A549 (cell line): Measurements from ENCODE around the gene TOB1. TPM values are rescaled to one million over a fixed set of nuclear protein-coding genes. Genes with fewer than 3 reads are reported as not detected.

Experiments used
- ATAC-seq, 2 experiments: fragments of 200-7000 bp in 1 of 2; fragments of >200 bp in 1 of 2; cut with Nextera tagmentation in 1 of 2; cut with Tn5 transposase in 1 of 2; 3 replicates each; pipeline versions ENCODE4 v1.8.0 to v1.9.1; 2018 to 2020; ENCODE audit warnings: mild to moderate bottlenecking in 1 of 2, moderate library complexity in 1 of 2
- CTCF ChIA-PET: fragments of 300-600 bp; sonication (Branson Sonifier 250); formaldehyde crosslinking; extraction: SDS; loops from one replicate; lab custom pipeline; 2021; ENCODE audit warnings: antibody characterized with exemption, inconsistent platforms; lab: Yijun Ruan, JAX
- POLR2A ChIA-PET: fragments of 350-600 bp; formaldehyde crosslinking; extraction: SDS; loops from one replicate; lab custom pipeline; 2021; ENCODE audit warnings: antibody characterized with exemption, inconsistent platforms; lab: Yijun Ruan, JAX
- DNase-seq, 2 experiments: peaks; one replicate each; pipeline versions ENCODE4 v3.0.0 to v3.0.0-alpha.2; 2011 to 2016; ENCODE audit warnings: low read depth in 1 of 2, low spot score in 1 of 2
- FAIRE-seq: peaks from 2 replicates; lab custom pipeline; 2011; peaks lifted over from hg19 to GRCh38; lab: Jason Lieb, UNC
- H3K27ac ChIP-seq, 2 experiments: fragments of >200 bp; sonication (Bioruptor Twin); formaldehyde crosslinking; 3 replicates each; pipeline ENCODE4 v1.5.1; 2016 to 2017
- H3K4me1 ChIP-seq: fragments of >200 bp; sonication (Bioruptor Twin); formaldehyde crosslinking; 3 replicates; pipeline ENCODE4 v1.6.1; 2016
- H3K4me2 ChIP-seq: fragments of >200 bp; sonication (Bioruptor Twin); formaldehyde crosslinking; 3 replicates; pipeline ENCODE4 v1.6.1; 2016
- H3K4me3 ChIP-seq: fragments of >200 bp; sonication (Bioruptor Twin); formaldehyde crosslinking; 3 replicates; pipeline ENCODE4 v1.5.1; 2016
- H3K9me3 ChIP-seq: fragments of >200 bp; sonication (Bioruptor Twin); formaldehyde crosslinking; 3 replicates; pipeline ENCODE4 v1.6.1; 2016
- ATOH8 ChIP-seq: fragments of 250-450 bp; sonication (Bioruptor Pico); IDR thresholded peaks from 2 replicates; pipeline ENCODE4 v1.5.0; 2020; ENCODE audit warnings: low read depth, mild to moderate bottlenecking, moderate library complexity
- BCL3 ChIP-seq: fragments of >200 bp; sonication (Bioruptor Twin); formaldehyde crosslinking; IDR thresholded peaks from 3 replicates; pipeline ENCODE4 v1.6.1; 2016
- BHLHE40 ChIP-seq: IDR thresholded peaks from 2 replicates; pipeline ENCODE4 v1.6.1; 2012; ENCODE audit warnings: low read depth, low read length, inconsistent platforms
- CBX2 ChIP-seq: fragments of 200-600 bp; sonication (generic); IDR thresholded peaks from 2 replicates; pipeline ENCODE4 v1.6.1; 2016; ENCODE audit warnings: low read depth, mild to moderate bottlenecking, borderline replicate concordance
- CTCF ChIP-seq: fragments of >200 bp; sonication (Bioruptor Twin); formaldehyde crosslinking; IDR thresholded peaks from 3 replicates; pipeline ENCODE4 v1.5.1; 2016
- E2F6 ChIP-seq: IDR thresholded peaks from 2 replicates; pipeline ENCODE4 v1.6.1; 2012; ENCODE audit warnings: low read depth, borderline replicate concordance
- EHMT2 ChIP-seq: fragments of 200-600 bp; sonication (generic); IDR thresholded peaks from 2 replicates; pipeline ENCODE4 v1.6.1; 2016; ENCODE audit warnings: antibody characterized with exemption, low read depth, mild to moderate bottlenecking, moderate library complexity
- FOXS1 ChIP-seq: fragments of 250-450 bp; sonication (Bioruptor Pico); IDR thresholded peaks from 2 replicates; pipeline ENCODE4 v1.5.0; 2020; ENCODE audit warnings: mild to moderate bottlenecking, moderate library complexity
- HES2 ChIP-seq: fragments of >200 bp; sonication (Bioruptor Twin); formaldehyde crosslinking; IDR thresholded peaks from 2 replicates; pipeline ENCODE4 v1.6.1; 2016
- HEYL ChIP-seq: fragments of 250-450 bp; sonication (Bioruptor Pico); IDR thresholded peaks from 2 replicates; pipeline ENCODE4 v1.8.0; 2021; ENCODE audit warnings: mild to moderate bottlenecking, moderate library complexity
- KDM5A ChIP-seq: fragments of 200-600 bp; sonication (generic); IDR thresholded peaks from 2 replicates; pipeline ENCODE4 v1.6.1; 2016; ENCODE audit warnings: antibody characterized with exemption, mild to moderate bottlenecking
- MAFK ChIP-seq: fragments of 450-650 bp; IDR thresholded peaks from 2 replicates; pipeline ENCODE4 v1.6.1; 2014; ENCODE audit not compliant: partially characterized antibody
- NPAS2 ChIP-seq: fragments of 250-450 bp; sonication (Bioruptor Pico); IDR thresholded peaks from 2 replicates; pipeline ENCODE4 v1.8.0; 2022; ENCODE audit warnings: mild to moderate bottlenecking, moderate library complexity, borderline replicate concordance
- PBX3 ChIP-seq: IDR thresholded peaks from 2 replicates; pipeline ENCODE4 v1.6.1; 2012
- POLR2A ChIP-seq: IDR thresholded peaks from 2 replicates; pipeline ENCODE4 v1.6.1; 2012; ENCODE audit warnings: mild to moderate bottlenecking, low read length
- RARB ChIP-seq: fragments of 250-450 bp; sonication (Bioruptor Pico); IDR thresholded peaks from 2 replicates; pipeline ENCODE4 v1.8.0; 2021; ENCODE audit warnings: mild to moderate bottlenecking, moderate library complexity
- RFX5 ChIP-seq: fragments of 450-650 bp; IDR thresholded peaks from 2 replicates; pipeline ENCODE4 v1.7.1; 2014; ENCODE audit warnings: antibody characterized with exemption, mild to moderate bottlenecking, moderate library complexity
- RNF2 ChIP-seq: fragments of 200-600 bp; sonication (generic); IDR thresholded peaks from 2 replicates; pipeline ENCODE4 v1.6.1; 2016; ENCODE audit warnings: low read depth, mild to moderate bottlenecking, antibody characterized with exemption, moderate library complexity, borderline replicate concordance
- SREBF2 ChIP-seq: fragments of 450-650 bp; IDR thresholded peaks from 2 replicates; pipeline ENCODE4 v1.6.1; 2014; ENCODE audit warnings: mild to moderate bottlenecking, moderate library complexity
- ZC3H11A ChIP-seq: fragments of 450-650 bp; IDR thresholded peaks from 2 replicates; pipeline ENCODE4 v1.6.1; 2014; ENCODE audit warnings: antibody characterized with exemption, mild to moderate bottlenecking
- WGBS: methylation state at CpG from one replicate; pipeline ENCODE4 v1.1.6; 2017; ENCODE audit errors: missing lambda C conversion rate; 5-methylcytosine and 5-hydroxymethylcytosine counted together
- polyA plus RNA-seq, 4 experiments: library from polyadenylated mRNA; depleted of rRNA in 3 of 4; stranded (reverse); fragments of >200 nt; fragmentation: RNase III in 1 of 4; extraction: RNeasy Plus Mini Kit Qiagen cat#74134 plus additional on column Dnase treatment in 1 of 4; gene quantifications; 2 replicates in 3 of 4; 3 replicates in 1 of 4; pipeline ENCODE4 v1.2.3, GENCODE V29; 2011 to 2017

TOB1 gene
- polyA plus RNA-seq, 2 of the 4 experiments (the other 2 are of a cell fraction) = 111 to 133 TPM

- no peak for TF ChIP-seq ATOH8 (CRISPR knock-in tag)
Observed at GRCh38 chr17:50872710-50873424, 6.7 kb upstream of the TOB1 start (continued).

- Histone ChIP-seq H3K4me2 (no peak overlapping the region), H3K9me3 (no peaks in the 10 kb centered on the region), H3K27ac (no peak overlapping the region), H3K4me3 (no peak overlapping the region), H3K4me1 (peaks cover 15% of the 10 kb centered on the region)
- ChIA-PET CTCF (interaction anchor here (1.1 to 3.5 kb wide), 8 partner anchors 8 to 85 kb away, joined by 4 to 14 read pairs (median 7); no protein-coding TSS in a partner anchor), POLR2A (interaction anchor here (0.7 to 1.1 kb wide), 2 partner anchors 13 to 73 kb away, joined by 3 read pairs; no protein-coding TSS in a partner anchor)
- TF ChIP-seq POLR2A (no peak), NPAS2 (no peak), RNF2 (no peak), ZC3H11A (no peak), BHLHE40 (no peak), E2F6 (no peak), KDM5A (no peak), RARB (no peak), CBX2 (no peak), PBX3 (no peak), FOXS1 (CRISPR knock-in tag) (no peak), CTCF (no peak), EHMT2 (no peak), RFX5 (no peak), MAFK (no peak), HEYL (CRISPR knock-in tag) (no peak), SREBF2 (no peak), BCL3 (no peak)
- DNase-seq = no peak
- no peak for FAIRE-seq
- ATAC-seq = no peak
- WGBS = 78% methylated on average over 2 of the region's 2 CpGs
Observed at GRCh38 chr17:50871898-50872297, 5.7 kb upstream of the TOB1 start.

- no peak for TF ChIP-seq HES2
- TF ChIP-seq RFX5 = no peak
- Histone ChIP-seq H3K4me2 (no peak overlapping the region), H3K4me3 (no peak overlapping the region), H3K27ac (no peak overlapping the region), H3K4me1 (peaks cover 15% of the 10 kb centered on the region), H3K9me3 (no peaks in the 10 kb centered on the region)
- ChIA-PET POLR2A (interaction anchor here (1.1 kb wide), 1 partner anchor 73 kb away, joined by 3 read pairs; no protein-coding TSS in a partner anchor), CTCF (interaction anchor here (1.1 to 2.6 kb wide), 6 partner anchors 12 to 79 kb away, joined by 3 to 12 read pairs (median 6); no protein-coding TSS in a partner anchor)
- 82% methylated on average over 4 of the region's 4 CpGs for WGBS
- FAIRE-seq = no peak
- DNase-seq = no peak
- ATAC-seq = no peak
Observed at GRCh38 chr17:50871364-50871763, 5.2 kb upstream of the TOB1 start.
